Stomach (tissue), 4 donors: ENCODE data around the gene TTYH1.

Source experiments
- CTCF ChIP-seq, 7 experiments: fragments of 450-650 bp in 4 of 7; fragments of 200-600 bp in 3 of 7; sonication (generic) in 3 of 7; IDR thresholded peaks; one replicate each; pipeline ENCODE4 v1.5.1; 2016 to 2019; ENCODE audit warnings: antibody characterized with exemption in 7 of 7, control low read depth in 2 of 7, mild to moderate bottlenecking in 1 of 7
- EP300 ChIP-seq: sonication (generic); formaldehyde crosslinking; IDR thresholded peaks from one replicate; pipeline ENCODE4 v1.6.1; 2017; ENCODE audit warnings: antibody characterized with exemption
- POLR2A ChIP-seq, 4 donors: fragments of 450-650 bp; IDR thresholded peaks; one replicate each; pipeline ENCODE4 v1.6.1; 2016; ENCODE audit warnings: antibody characterized with exemption in 4 of 4, control low read depth in 2 of 4, mild to moderate bottlenecking in 1 of 4, moderate library complexity in 1 of 4
- POLR2AphosphoS5 ChIP-seq, 3 donors: sonication (generic); formaldehyde crosslinking; IDR thresholded peaks; one replicate each; pipeline ENCODE4 v1.6.1; 2016; ENCODE audit warnings: antibody characterized with exemption in 3 of 3

DNA sequence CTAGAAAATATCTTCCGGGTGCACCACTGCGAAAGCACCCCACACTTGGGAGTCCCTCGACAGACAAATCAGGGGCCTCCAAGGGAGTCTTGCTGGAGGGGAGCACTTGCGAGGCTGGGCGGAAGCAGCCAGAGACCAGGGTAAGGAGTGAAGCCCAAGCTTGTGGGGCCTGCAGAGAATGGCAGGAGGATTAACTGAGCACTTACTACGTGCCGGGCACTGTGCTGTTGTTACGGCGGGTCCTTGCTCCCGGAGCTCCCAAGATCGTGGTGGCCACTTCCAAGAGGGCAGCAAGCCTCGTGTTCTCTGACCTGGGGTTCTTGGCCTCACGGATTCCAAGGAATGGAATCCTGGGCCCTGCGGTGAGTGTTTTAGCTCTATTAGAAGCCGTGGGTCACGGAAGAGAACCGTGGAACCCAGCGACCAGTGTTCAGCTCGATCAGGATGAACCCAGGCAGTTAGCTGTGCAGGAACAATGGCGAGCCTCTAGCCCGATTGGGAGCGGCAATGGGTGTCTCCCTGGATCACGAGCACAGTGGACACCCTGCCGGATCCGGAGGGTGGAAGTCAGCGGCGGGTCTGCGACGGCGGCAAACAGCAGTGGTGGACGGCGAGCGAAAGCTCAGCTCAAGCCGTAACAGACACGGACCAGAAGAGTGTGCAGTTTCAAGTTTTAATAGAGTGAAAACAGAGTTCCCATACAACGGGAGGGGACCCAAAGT, 9.6 kb downstream of the TTYH1 start:
- TF ChIP-seq CTCF (IDR thresholded peaks at IDR 0.05) (no peak), POLR2A (IDR thresholded peaks at IDR 0.05) (no peak), POLR2AphosphoS5 (IDR thresholded peaks at IDR 0.05) (no peak), EP300 (no peak)
